ENCODE results near the gene SLC16A5.
"Not testable (repeated sequence)": the region's sequence is repeated elsewhere in the genome, so short reads cannot be mapped to it uniquely, and the experiment has no call there.

SLC16A5 gene

GRCh38 chr17:75065562-75066151 lies 22.1 kb upstream of the SLC16A5 start:
- no peak for TF ChIP-seq CTCF (IDR thresholded peaks at IDR 0.05; ENCODE audit: low read depth, low read length)
- no peak for DNase-seq
- Histone ChIP-seq H3K4me3 (ENCODE audit: low read depth, low read length) (no peak overlapping the region), H3K36me3 (peaks cover 39% of the 10 kb centered on the region), H3K27me3 (ENCODE audit: insufficient read depth, low read depth, severe bottlenecking) (no peaks in the 10 kb centered on the region), H3K9me3 (ENCODE audit: severe bottlenecking) (no peaks in the 10 kb centered on the region), H3K27ac (no peak overlapping the region)

- Histone ChIP-seq H3K4me3 (ENCODE audit: low read depth, low read length) (no peak overlapping the region), H3K36me3 (peaks cover 22% of the 10 kb centered on the region), H3K9me3 (ENCODE audit: severe bottlenecking) (no peaks in the 10 kb centered on the region), H3K27me3 (ENCODE audit: insufficient read depth, low read depth, severe bottlenecking) (no peaks in the 10 kb centered on the region), H3K27ac (no peak overlapping the region)
- DNase-seq = no peak
- TF ChIP-seq CTCF (IDR thresholded peaks at IDR 0.05; ENCODE audit: low read depth, low read length) = no peak
Measured at GRCh38 chr17:75067856-75068255, 19.9 kb upstream of the SLC16A5 start.

- no peak for DNase-seq
- no peak for TF ChIP-seq CTCF (IDR thresholded peaks at IDR 0.05; ENCODE audit: low read depth, low read length)
- Histone ChIP-seq H3K27ac (no peak overlapping the region), H3K4me3 (ENCODE audit: low read depth, low read length) (no peak overlapping the region), H3K36me3 (peaks cover 14% of the 10 kb centered on the region), H3K9me3 (ENCODE audit: severe bottlenecking) (no peaks in the 10 kb centered on the region), H3K27me3 (ENCODE audit: insufficient read depth, low read depth, severe bottlenecking) (no peaks in the 10 kb centered on the region)
Measured at GRCh38 chr17:75068750-75069149, 19.0 kb upstream of the SLC16A5 start.

GRCh38 chr17:75069783-75070182 lies 18.0 kb upstream of the SLC16A5 start:
- Histone ChIP-seq H3K27ac (no peak overlapping the region), H3K27me3 (ENCODE audit: insufficient read depth, low read depth, severe bottlenecking) (no peaks in the 10 kb centered on the region), H3K36me3 (peaks cover 3% of the 10 kb centered on the region), H3K9me3 (ENCODE audit: severe bottlenecking) (no peaks in the 10 kb centered on the region), H3K4me3 (ENCODE audit: low read depth, low read length) (no peak overlapping the region)
- DNase-seq = no peak
- peak; percentile 26; the same call in 1 of the 2 replicates for TF ChIP-seq CTCF (IDR thresholded peaks at IDR 0.05; ENCODE audit: low read depth, low read length)

- DNase-seq; H3K27ac ChIP-seq; H3K4me3 ChIP-seq (ENCODE audit: low read depth, low read length); H3K9me3 ChIP-seq (ENCODE audit: severe bottlenecking); H3K36me3 ChIP-seq; H3K27me3 ChIP-seq (ENCODE audit: insufficient read depth, low read depth, severe bottlenecking): not testable (repeated sequence)
Measured at GRCh38 chr17:75071478-75072271, 16.1 kb upstream of the SLC16A5 start.

GRCh38 chr17:75072909-75073308 lies 14.8 kb upstream of the SLC16A5 start:
- H3K9me3 ChIP-seq (ENCODE audit: severe bottlenecking); H3K27ac ChIP-seq; H3K4me3 ChIP-seq (ENCODE audit: low read depth, low read length); DNase-seq; H3K27me3 ChIP-seq (ENCODE audit: insufficient read depth, low read depth, severe bottlenecking); H3K36me3 ChIP-seq: not testable (repeated sequence)
